Measurements from ENCODE around the gene NHLH1. TPM values are rescaled to one million over a fixed set of nuclear protein-coding genes. Genes with fewer than 3 reads are reported as not detected.

NHLH1 gene
- total and polyA plus RNA-seq, 2 of the 13 experiments (the other 11 are each of a cell fraction or from before 2014, with no cell fraction given), result 0.11 to 0.57 TPM

GRCh38 chr1:160415696-160416290 lies 48.9 kb downstream of the NHLH1 start:
- BruUV-seq (replicated peaks), result no TSS peak
- ChIA-PET CTCF (ENCODE audit: low intra/inter-chr PET ratio, low total read pairs) (no interaction called here), POLR2A (no interaction called here)
- no peaks in the 10 kb centered on the region for H3K36me3 ChIP-seq (replicated peaks in 1 of 2; ENCODE audit: control insufficient read depth in 1 of 2, insufficient read depth in 2 of 2, low read length in 2 of 2)
- no peaks in the 10 kb centered on the region for H3K9me3 ChIP-seq (ENCODE audit: low read length)
- no peak overlapping the region for H3K9ac ChIP-seq (ENCODE audit: insufficient read depth, low read depth, low read length)
- no peaks in the 10 kb centered on the region for H3K4me1 ChIP-seq (ENCODE audit: insufficient read depth, low read length)
- ATAC-seq (no peak), FAIRE-seq (no peak), DNase-seq (ENCODE audit: low spot score) (no peak)
- H2AFZ ChIP-seq (ENCODE audit: low read length), result no peak overlapping the region
- H3K27ac ChIP-seq (ENCODE audit: extremely low read length, insufficient read depth, low read length), result no peak overlapping the region
- no peaks in the 10 kb centered on the region for H3K79me2 ChIP-seq (ENCODE audit: insufficient read depth, low read length)
- 54% methylated on average over 18 of the region's 29 CpGs for WGBS (ENCODE audit: low lambda C conversion rate)
- in situ Hi-C loops (cut with HindIII; ENCODE audit: extremely low pct_ligation_motif_present, low pct_unique_long_range_greater_than_20kb) (no loop called here), intact Hi-C loops (cut with micrococcal nuclease; ENCODE audit: unreplicated experiment) (no loop called here)
- H3K4me3 ChIP-seq (replicated peaks in 1 of 3; ENCODE audit: insufficient read depth in 1 of 3, low read depth in 2 of 3, low read length in 3 of 3), result no peak overlapping the region
- H3K27me3 ChIP-seq (ENCODE audit: control insufficient read depth in 1 of 2, insufficient read depth in 2 of 2, low read length in 2 of 2), result peaks cover 3 to 33% of the 10 kb centered on the region in 2 experiments; a peak in 4 of 5 replicates
- no peak for TF ChIP-seq KLF13 (CRISPR knock-in tag; IDR thresholded peaks at IDR 0.05)
- no peak overlapping the region for H3K4me2 ChIP-seq (ENCODE audit: low read depth, low read length)
- no peaks in the 10 kb centered on the region for H4K20me1 ChIP-seq (ENCODE audit: insufficient read depth, low read length)

GRCh38 chr1:160416369-160416768 lies 49.5 kb downstream of the NHLH1 start:
- peaks cover 3 to 28% of the 10 kb centered on the region in 2 experiments; a peak in 4 of 5 replicates for H3K27me3 ChIP-seq (ENCODE audit: control insufficient read depth in 1 of 2, insufficient read depth in 2 of 2, low read length in 2 of 2)
- H3K4me2 ChIP-seq (ENCODE audit: low read depth, low read length), result no peak overlapping the region
- no TSS peak for BruUV-seq (replicated peaks)
- WGBS (ENCODE audit: low lambda C conversion rate), result 4% methylated on average over 4 of the region's 4 CpGs
- no peak overlapping the region for H3K27ac ChIP-seq (ENCODE audit: extremely low read length, insufficient read depth, low read length)
- in situ Hi-C loops (cut with HindIII; ENCODE audit: extremely low pct_ligation_motif_present, low pct_unique_long_range_greater_than_20kb), result no loop called here
- intact Hi-C loops (cut with micrococcal nuclease; ENCODE audit: unreplicated experiment), result no loop called here
- peak; percentile 87 for ATAC-seq
- ChIA-PET POLR2A (no interaction called here), CTCF (ENCODE audit: low intra/inter-chr PET ratio, low total read pairs) (no interaction called here)
- no peak overlapping the region for H3K9ac ChIP-seq (ENCODE audit: insufficient read depth, low read depth, low read length)
- peak; percentile 22 for DNase-seq (ENCODE audit: low spot score)
- H3K4me1 ChIP-seq (ENCODE audit: insufficient read depth, low read length), result no peaks in the 10 kb centered on the region
- H4K20me1 ChIP-seq (ENCODE audit: insufficient read depth, low read length), result no peaks in the 10 kb centered on the region
- no peak overlapping the region for H2AFZ ChIP-seq (ENCODE audit: low read length)
- no peak overlapping the region for H3K4me3 ChIP-seq (replicated peaks in 1 of 3; ENCODE audit: insufficient read depth in 1 of 3, low read depth in 2 of 3, low read length in 3 of 3)
- TF ChIP-seq EHMT2 (IDR thresholded peaks at IDR 0.05; ENCODE audit: borderline replicate concordance, low read depth, low read length), result no peak
- TF ChIP-seq STAG1 (CRISPR knock-in tag; IDR thresholded peaks at IDR 0.05), result peak; percentile 40
- no peak for TF ChIP-seq KDM2A (CRISPR knock-in tag; IDR thresholded peaks at IDR 0.05; ENCODE audit: borderline replicate concordance, low read depth)
- TF ChIP-seq PAWR (CRISPR knock-in tag; IDR thresholded peaks at IDR 0.05; ENCODE audit: borderline replicate concordance), result no peak
- TF ChIP-seq CTCF (CRISPR knock-in tag; IDR thresholded peaks at IDR 0.05), result peak; percentile 45
- TF ChIP-seq ETV6 (CRISPR knock-in tag; conservative IDR thresholded peaks at IDR 0.05), result no peak
- no peak for TF ChIP-seq ADNP (CRISPR knock-in tag; IDR thresholded peaks at IDR 0.05)
- H3K36me3 ChIP-seq (replicated peaks in 1 of 2; ENCODE audit: control insufficient read depth in 1 of 2, insufficient read depth in 2 of 2, low read length in 2 of 2), result no peaks in the 10 kb centered on the region
- no peaks in the 10 kb centered on the region for H3K9me3 ChIP-seq (ENCODE audit: low read length)
- no peak for FAIRE-seq
- no peaks in the 10 kb centered on the region for H3K79me2 ChIP-seq (ENCODE audit: insufficient read depth, low read length)
